ENCODE data around the gene DGCR2. TPM values are rescaled to one million over a fixed set of nuclear protein-coding genes. Genes with fewer than 3 reads are reported as not detected.
"Not testable (repeated sequence)": the region's sequence is repeated elsewhere in the genome, so short reads cannot be mapped to it uniquely, and the experiment has no call there.

Gene DGCR2
- total RNA-seq, 6 experiments from 2014 or later, result 19.8 to 31.7 (median 24.7) TPM

DNA sequence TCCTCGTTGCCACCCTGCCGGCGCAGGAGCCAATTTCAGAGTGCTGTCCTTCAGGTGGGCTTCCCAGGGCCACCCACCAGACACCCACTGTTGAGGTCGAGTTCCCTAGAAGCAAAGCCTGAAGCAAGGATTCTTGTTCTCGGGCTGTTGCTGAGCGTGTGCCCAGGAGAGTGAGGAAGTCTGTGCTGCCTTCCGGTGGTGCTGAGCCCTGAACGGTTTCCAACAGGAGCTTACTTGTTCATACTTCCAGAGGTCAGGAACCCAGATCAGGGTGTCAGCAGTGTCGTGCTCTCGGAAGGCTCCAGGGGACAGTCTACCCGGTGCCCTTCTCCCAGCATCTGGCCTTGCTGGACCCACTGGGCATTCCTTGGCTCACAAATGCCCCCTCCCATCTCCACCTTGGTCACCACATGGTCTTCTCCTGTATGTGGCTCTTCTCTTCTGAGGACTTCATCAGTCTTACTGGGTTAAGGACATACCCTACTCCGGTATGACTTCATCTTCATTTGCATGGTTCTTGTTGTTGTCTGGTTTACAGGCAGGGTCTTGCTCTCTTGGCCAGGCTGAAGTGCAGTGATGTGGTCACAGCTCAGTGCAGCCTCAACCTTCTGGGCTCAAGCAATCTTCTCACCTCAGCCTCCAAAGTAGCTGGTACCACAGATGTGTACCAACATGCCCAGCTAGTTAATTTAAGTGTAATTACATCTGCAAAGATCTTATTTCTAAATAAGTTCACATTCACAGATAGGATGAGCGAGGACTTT is 45.1 kb upstream of the DGCR2 start:
- Histone ChIP-seq H3K27ac (no peak overlapping the region), H3K4me3 (no peak overlapping the region), H3K27me3 (peaks cover 0 to 5% of the 10 kb centered on the region in 2 donors), H3K36me3 (no peaks in the 10 kb centered on the region), H3K4me1 (peaks cover 0 to 12% (median under 1%) of the 10 kb centered on the region in 4 donors), H3K9me3 (no peaks in the 10 kb centered on the region)
- ATAC-seq (no peak), DNase-seq (no peak)
- 53% methylated on average over 2 of the region's 13 CpGs for WGBS (ENCODE audit: insufficient coverage, low coverage, low lambda C conversion rate, missing lambda C conversion rate)
- TF ChIP-seq, protein P1, sequence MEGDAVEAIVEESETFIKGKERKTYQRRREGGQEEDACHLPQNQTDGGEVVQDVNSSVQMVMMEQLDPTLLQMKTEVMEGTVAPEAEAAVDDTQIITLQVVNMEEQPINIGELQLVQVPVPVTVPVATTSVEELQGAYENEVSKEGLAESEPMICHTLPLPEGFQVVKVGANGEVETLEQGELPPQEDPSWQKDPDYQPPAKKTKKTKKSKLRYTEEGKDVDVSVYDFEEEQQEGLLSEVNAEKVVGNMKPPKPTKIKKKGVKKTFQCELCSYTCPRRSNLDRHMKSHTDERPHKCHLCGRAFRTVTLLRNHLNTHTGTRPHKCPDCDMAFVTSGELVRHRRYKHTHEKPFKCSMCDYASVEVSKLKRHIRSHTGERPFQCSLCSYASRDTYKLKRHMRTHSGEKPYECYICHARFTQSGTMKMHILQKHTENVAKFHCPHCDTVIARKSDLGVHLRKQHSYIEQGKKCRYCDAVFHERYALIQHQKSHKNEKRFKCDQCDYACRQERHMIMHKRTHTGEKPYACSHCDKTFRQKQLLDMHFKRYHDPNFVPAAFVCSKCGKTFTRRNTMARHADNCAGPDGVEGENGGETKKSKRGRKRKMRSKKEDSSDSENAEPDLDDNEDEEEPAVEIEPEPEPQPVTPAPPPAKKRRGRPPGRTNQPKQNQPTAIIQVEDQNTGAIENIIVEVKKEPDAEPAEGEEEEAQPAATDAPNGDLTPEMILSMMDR (IDR thresholded peaks at IDR 0.05), result no peak
- TF ChIP-seq POLR2A (IDR thresholded peaks at IDR 0.05), result no peak
- intact Hi-C loops (cut with DNase I), result no loop called here

DNA sequence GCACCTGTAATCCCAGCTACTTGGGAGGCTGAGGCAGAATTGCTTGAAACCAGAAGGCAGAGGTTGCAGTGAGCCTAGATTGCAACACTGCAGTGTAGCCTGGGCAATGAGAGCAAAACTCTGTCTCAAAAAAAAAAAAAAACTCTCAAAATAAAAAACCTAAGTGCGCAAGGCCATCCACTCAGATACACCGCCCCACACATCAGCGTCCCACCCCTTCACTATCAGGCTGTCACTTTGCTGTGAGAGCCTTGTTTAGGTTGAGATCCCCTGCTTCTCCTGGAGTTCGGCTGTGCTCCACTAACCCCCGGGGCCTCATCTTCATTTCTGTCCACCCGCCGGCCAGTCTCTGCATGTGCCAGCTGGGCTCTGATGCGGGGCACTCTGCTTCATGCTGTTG is 44.2 kb upstream of the DGCR2 start:
- intact Hi-C loops (cut with DNase I), result no loop called here
- Histone ChIP-seq H3K27me3 (peaks cover 0 to 5% of the 10 kb centered on the region in 2 donors), H3K27ac (no peak overlapping the region), H3K36me3 (no peaks in the 10 kb centered on the region), H3K4me3 (no peak overlapping the region), H3K9me3 (no peaks in the 10 kb centered on the region), H3K4me1 (peaks cover 0 to 9% (median 0%) of the 10 kb centered on the region in 4 donors)
- 76% methylated on average over 6 of the region's 8 CpGs for WGBS (ENCODE audit: insufficient coverage, low coverage, low lambda C conversion rate, missing lambda C conversion rate)
- ATAC-seq (no peak), DNase-seq (no peak)
- TF ChIP-seq, protein P1 (IDR thresholded peaks at IDR 0.05), result no peak
- no peak for TF ChIP-seq POLR2A (IDR thresholded peaks at IDR 0.05)

DNA sequence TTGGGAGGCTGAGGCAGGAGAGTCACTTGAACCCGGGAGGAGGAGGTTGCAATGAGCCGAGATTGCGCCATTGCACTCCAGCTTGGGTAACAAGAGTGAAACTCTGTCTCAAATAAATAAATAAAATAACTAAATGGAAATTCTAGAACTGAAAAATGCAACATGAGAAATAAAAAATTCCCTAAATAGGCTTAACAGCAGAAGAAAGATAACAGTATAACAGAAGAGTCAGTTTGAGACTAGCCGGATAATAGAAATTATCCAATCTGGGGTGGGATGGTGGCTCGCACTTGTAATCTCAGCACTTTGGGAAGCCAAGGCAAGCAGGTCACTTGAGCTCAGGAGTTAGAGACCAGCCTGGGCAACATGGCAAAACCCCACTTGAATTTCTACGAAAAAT is 42.2 kb upstream of the DGCR2 start:
- ATAC-seq (no peak), DNase-seq (no peak)
- Histone ChIP-seq H3K36me3 (no peaks in the 10 kb centered on the region), H3K9me3 (no peaks in the 10 kb centered on the region), H3K4me3 (no peak overlapping the region), H3K27ac (no peak overlapping the region), H3K27me3 (peaks cover 0 to 5% of the 10 kb centered on the region in 2 donors), H3K4me1 (peaks cover 0 to under 1% (median 0%) of the 10 kb centered on the region in 4 donors)
- intact Hi-C loops (cut with DNase I), result no loop called here
- WGBS (ENCODE audit: insufficient coverage, low coverage, low lambda C conversion rate, missing lambda C conversion rate), result 88% methylated on average over 5 of the region's 6 CpGs
- no peak for TF ChIP-seq POLR2A (IDR thresholded peaks at IDR 0.05)
- TF ChIP-seq, protein P1 (IDR thresholded peaks at IDR 0.05), result no peak

DNA sequence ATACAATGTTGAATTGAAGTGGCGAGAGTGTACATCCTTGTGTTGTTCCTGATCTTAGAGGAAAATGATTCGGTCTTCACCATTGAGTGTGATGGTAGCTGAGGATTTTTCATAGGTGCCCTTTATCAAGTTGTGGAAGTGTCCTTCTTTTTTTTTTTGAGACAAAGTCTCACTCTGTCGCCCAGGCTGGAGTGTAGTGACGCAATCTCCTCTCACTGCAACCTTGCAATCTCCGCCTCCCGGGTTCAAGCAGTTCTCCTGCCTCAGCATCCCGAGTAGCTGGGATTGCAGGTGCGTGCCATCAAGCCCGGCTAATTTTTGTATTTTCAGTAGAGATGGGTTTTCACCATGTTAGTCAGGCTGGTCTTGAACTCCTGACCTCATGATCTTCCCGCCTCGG is 36.4 kb upstream of the DGCR2 start:
- H3K27me3 ChIP-seq; H3K4me3 ChIP-seq; ATAC-seq; H3K36me3 ChIP-seq; H3K4me1 ChIP-seq; H3K27ac ChIP-seq; intact Hi-C loops (cut with DNase I); DNase-seq; H3K9me3 ChIP-seq: not testable (repeated sequence)
- 58% methylated on average over 4 of the region's 11 CpGs for WGBS (ENCODE audit: insufficient coverage, low coverage, low lambda C conversion rate, missing lambda C conversion rate)

DNA sequence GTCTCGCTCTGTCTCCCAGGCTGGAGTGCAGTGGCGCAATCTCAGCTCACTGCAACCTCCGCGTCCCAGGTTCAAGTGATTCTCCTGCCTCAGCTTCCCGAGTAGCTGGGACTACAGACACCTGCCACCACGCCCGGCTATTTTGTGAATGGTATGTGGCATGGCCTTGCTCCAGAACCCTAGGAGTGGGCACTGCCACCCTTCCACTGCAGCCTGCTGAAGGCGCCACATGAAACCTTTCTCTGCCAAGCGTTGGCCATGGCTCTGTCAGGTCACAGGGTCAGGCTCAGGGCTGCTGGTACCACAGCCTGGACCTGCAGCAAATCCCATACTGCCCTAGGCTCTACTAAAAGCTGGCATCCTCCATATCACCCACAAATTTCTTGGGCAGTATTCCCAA is 33.9 kb upstream of the DGCR2 start:
- H3K4me1 ChIP-seq; H3K36me3 ChIP-seq; DNase-seq; H3K4me3 ChIP-seq; H3K27ac ChIP-seq; H3K27me3 ChIP-seq; H3K9me3 ChIP-seq; ATAC-seq; intact Hi-C loops (cut with DNase I): not testable (repeated sequence)
- WGBS (ENCODE audit: insufficient coverage, low coverage, low lambda C conversion rate, missing lambda C conversion rate), result 80% methylated on average over 1 of the region's 9 CpGs
